ENCODE data around the gene AVPI1. TPM values are rescaled to one million over a fixed set of nuclear protein-coding genes. Genes with fewer than 3 reads are reported as not detected.
"Not testable (repeated sequence)": the region's sequence is repeated elsewhere in the genome, so short reads cannot be mapped to it uniquely, and the experiment has no call there.

AVPI1 gene
- total RNA-seq, 1 experiment from 2014 or later = 126 TPM

DNA sequence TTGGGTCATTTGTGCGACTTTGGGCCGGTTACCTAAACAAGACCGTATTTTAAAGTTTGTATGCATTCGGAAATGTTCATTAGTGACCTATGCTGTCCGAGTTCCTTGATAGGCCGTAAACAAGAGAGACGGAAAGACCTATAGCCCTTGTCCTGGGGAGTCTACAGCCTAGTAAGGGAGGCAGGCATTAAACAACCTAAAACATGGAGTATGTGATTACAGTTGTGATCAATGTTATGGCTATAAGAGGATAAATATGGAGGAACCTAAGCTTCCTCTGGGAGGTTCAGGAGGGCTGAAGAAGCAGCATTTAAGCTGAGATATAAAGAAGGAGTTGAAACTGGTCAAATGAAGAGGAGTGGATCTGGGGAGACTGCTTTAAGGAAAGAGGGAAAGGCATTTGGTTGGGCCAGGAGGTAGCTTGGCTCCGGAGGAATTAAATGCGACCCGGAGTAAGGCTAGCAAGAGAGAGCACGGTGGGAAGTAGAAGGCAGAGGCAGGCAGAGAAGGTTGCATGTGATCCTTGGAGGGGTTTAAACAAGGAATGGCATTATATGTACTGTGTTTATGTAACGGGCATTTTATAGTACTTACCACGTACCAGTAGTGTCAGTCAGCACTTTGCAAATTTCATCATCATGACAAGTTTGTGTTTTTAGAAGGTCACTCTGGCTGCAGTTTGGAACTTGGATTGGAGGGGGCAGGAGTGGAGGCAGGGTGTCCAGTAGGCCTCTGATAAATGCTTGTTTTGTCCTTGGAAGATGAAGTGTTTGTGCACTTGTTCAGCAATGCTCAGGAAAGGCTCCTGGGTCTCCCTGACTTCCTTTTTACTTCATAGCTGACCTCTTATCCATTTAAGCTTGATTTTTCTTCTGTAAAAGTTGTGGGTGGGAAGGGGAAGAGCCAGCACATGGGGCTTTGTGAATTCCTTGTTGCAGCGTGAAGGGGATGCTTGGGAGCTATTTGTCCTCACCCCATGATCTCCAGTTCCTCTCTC is 1.0 kb upstream of the AVPI1 start:
- in situ Hi-C loops (cut with HindIII; ENCODE audit: low pct_unique_long_range_greater_than_20kb, low sequenced_read_pairs) = no loop called here
- peak; percentile 94 for DNase-seq (ENCODE audit: low read depth, low spot score)

DNA sequence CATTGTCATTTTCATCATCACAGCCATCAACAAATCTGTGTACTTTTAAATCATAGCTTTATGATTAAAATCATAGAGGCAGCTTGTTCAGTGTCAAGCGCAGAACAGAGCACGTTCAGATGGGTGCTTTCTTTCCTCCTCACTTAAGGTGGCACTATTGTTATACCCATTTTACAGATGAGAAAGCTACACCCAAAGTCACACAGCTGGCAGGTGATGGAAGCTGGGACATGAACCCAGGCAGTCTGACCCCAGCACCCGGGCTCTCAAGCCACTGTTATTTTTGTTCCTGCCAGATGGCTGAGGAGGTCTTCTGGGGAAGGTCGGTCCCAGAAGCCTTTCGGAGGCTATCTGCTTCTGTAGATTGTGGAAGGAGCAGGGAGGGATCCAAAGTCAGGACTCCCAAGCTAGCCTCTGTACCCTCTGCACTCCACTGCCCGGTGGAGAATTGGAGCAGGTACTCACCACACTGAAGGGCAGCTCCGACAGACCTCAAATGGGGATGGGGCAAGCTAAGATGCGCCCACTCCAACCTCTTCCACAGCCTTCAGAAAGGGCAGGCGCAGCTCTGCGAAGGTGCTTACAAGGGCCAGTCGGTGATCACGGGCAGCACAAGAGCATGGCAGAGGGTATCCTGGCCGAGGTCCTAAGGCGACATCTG is 610 bp downstream of the AVPI1 start:
- DNase-seq (ENCODE audit: low read depth, low spot score) = no peak
- in situ Hi-C loops (cut with HindIII; ENCODE audit: low pct_unique_long_range_greater_than_20kb, low sequenced_read_pairs) = no loop called here

DNA sequence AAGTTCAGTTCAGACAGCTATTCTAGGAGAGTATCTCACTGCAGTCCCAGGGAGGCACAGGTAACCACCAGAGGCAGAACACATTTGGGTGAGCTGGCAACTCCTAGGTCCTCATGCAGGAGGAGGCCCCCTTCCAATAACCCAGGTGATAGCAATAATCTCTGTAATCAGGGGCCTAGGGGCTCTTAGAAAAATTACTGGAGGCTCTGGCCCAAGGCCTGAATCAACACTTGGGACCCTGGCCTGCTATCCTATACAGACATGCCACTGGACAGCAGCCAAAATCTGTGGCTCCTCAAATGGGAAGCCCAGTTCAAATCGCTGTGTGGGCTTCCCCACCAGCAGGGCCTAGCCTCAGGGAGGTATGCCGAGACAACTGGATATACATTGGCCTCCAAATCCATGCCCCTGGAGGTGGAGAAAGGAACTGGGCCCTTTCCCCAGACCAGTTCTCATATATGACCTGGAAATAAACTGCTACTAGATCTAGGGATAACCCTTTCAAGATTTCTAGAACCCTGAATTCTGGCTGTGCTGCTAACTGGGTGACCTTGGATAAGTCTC is 1.6 kb downstream of the AVPI1 start:
- peak; percentile 71 for DNase-seq (ENCODE audit: low read depth, low spot score)
- in situ Hi-C loops (cut with HindIII; ENCODE audit: low pct_unique_long_range_greater_than_20kb, low sequenced_read_pairs) = no loop called here

DNA sequence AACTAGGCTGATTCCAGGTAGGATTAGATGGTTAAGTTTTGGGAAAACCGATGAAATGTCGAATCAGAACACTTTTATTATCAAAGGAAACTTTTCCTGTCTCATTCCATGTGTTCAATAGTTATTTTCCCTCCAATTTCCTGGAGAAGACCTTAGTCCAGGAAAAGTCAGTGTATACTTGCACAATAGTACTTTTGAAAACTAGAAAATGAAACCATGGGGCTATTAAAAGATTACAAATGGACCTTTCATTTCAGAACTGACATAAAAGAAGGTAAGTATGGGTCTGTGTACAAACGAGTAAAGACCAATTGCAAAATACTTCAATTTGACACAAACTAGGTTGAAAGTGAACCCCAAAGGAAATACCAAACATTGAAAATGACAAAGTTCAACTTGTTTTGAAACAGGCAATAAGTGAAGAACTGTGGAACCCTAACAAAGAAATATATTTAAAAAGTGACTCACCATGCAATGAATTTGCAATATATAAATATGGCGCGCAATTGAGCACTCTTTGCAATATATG is 2.1 kb downstream of the AVPI1 start:
- no peak for DNase-seq (ENCODE audit: low read depth, low spot score)
- in situ Hi-C loops (cut with HindIII; ENCODE audit: low pct_unique_long_range_greater_than_20kb, low sequenced_read_pairs) = no loop called here

DNA sequence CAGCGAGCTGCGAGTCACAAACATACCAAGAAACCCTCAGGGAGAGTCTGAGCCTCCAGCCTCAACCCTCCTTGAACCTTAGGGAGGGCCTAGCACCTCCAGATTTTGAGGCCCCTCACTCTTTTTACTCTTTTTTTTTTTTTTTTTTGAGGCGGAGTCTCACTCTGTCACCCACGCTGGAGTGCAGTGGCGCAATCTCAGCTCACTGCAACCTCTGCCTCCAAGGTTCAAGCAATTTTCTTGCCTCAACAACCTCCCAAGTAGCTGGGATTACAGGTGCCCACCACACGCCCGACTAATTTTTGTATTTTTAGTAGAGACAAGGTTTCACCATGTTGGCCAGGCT is 2.7 kb downstream of the AVPI1 start:
- DNase-seq (ENCODE audit: low read depth, low spot score); in situ Hi-C loops (cut with HindIII; ENCODE audit: low pct_unique_long_range_greater_than_20kb, low sequenced_read_pairs): not testable (repeated sequence)

DNA sequence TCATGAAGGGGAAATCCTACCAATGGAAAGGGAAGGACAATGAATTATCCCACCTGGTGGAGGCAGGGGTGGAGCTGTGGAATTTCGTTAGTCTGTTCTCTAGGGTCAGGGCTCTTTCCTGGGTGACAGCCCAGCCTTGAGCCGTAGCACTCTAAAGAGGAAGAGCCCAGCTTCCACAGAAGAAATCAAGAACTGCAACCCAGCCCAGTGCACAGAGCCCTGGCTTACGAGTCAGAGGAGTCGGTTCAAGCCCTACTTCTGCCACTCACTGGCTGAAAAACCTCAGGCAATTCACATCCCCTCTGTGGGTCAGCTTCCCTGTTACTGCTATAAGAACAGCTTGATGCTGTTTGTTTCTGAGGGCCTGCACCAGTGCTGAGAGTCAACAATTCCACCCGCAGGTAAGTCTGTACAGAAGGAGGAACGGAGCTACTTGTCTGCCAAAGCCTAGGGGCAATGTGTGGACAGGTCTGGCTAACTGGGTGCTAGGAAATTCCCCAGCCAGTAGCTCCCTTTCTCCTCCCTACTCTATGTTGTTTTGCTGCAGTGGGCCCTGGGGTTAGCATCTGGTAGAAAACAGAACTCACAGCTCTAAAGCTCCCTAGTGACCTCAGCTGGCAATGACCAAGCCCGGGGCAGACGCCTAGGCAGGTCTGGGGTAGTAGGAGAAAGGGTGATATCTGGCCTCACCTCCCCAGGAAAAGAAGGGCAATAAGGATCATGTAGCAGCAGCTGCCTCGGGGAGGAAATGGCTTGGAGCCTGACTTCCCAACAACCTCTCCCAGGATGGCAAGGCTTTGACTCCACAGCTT is 3.3 kb downstream of the AVPI1 start:
- DNase-seq (ENCODE audit: low read depth, low spot score) = no peak
- in situ Hi-C loops (cut with HindIII; ENCODE audit: low pct_unique_long_range_greater_than_20kb, low sequenced_read_pairs) = no loop called here

DNA sequence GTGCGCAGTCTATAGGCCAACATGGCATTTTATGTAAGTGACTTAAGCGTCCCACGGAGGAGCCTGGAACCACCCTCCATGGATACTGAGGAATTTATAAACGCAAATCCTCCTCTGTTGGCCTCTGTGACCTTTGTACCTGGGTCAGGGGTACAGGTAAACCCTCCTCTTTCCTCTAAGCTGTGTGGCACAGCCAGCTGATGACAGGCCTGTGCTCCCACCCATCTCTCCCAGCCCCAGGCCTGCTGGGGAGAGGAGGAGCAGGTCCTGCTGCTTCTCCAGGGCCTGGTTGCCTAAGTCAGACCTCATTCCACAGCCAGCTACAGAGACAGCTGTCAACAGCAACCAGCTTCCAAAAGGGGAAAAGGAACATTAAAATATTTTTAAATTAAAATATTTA is 5.0 kb downstream of the AVPI1 start:
- in situ Hi-C loops (cut with HindIII; ENCODE audit: low pct_unique_long_range_greater_than_20kb, low sequenced_read_pairs) = no loop called here
- no peak for DNase-seq (ENCODE audit: low read depth, low spot score)

DNA sequence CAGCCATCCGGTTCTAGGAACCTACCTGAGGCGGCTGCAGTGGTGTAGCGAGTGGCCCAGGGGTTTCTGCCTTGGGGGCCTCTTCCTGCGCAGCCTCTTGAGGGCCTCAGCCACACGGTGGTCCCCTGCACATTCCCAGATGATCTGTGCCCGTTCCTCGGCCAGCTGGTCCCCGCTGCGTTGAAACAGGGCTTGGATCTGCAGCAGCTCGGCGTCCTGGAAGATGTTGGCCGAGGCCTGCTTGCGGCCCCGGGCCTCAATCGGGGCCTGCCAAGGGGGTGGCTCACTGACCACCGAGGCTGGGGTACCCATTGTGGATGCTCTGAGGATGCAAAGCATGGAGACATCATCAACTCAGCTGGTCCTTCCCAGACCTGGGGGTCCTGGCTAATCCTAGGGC is 7.4 kb downstream of the AVPI1 start:
- no peak for DNase-seq (ENCODE audit: low read depth, low spot score)
- in situ Hi-C loops (cut with HindIII; ENCODE audit: low pct_unique_long_range_greater_than_20kb, low sequenced_read_pairs) = no loop called here

DNA sequence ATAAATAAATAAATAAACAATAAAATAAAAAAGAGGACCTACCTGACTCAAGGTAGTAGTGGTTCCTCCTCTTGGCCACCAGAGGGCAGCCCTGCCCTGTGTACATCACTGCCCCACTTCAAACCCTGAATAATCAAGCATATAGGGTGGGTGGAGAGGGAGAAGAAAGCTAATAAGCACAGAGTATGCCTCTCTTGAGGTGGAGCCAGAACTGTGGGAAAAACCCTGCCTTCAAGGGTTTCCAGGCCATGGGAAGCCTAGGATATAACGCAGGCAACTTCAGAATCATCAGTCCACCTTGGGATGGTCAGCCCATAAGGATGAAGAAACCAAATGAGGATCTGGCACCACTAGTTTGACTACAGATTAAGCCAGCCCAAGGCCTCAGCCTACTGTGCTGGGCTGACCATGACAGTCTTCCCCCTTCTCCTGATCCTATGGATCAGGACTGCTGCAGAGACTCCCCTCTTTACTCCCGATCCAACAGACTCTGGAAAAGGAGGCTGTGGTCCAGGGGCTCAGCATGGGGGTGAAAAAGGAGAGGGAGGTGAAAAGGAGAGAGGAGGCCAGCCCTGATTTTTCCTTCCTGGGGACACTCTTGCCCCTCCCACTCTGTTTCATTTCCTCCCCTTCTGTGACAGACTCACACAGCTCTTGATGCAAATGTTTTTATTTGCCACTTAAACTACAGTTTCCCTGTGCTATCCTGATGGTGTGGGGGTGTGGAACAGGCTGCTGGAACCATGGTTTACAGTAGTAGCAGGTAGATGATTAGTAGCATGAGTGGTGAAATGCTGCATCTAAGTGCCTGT is 10.1 kb downstream of the AVPI1 start:
- DNase-seq (ENCODE audit: low read depth, low spot score) = peak; percentile 65
- in situ Hi-C loops (cut with HindIII; ENCODE audit: low pct_unique_long_range_greater_than_20kb, low sequenced_read_pairs) = no loop called here

DNA sequence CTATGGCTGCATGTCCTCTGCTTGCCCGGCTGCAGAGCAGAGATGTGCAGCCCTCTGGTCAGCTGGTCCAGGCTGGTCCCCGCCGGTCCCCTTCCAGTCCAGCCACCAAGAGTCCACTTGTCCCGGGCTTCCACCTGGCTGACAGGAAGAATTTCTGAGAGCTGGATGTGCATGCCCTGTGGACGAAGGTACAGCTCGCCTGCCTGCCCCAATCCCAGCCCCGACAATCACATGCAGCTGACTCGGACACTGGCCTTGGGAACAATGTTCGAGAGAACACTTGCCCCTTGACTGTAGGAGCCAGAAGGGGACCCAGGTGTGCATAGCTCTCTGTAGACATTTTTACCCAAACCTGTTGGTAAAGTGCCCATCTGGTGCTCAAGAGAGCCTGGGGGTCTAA is 11.8 kb downstream of the AVPI1 start:
- in situ Hi-C loops (cut with HindIII; ENCODE audit: low pct_unique_long_range_greater_than_20kb, low sequenced_read_pairs) = no loop called here
- DNase-seq (ENCODE audit: low read depth, low spot score) = no peak

DNA sequence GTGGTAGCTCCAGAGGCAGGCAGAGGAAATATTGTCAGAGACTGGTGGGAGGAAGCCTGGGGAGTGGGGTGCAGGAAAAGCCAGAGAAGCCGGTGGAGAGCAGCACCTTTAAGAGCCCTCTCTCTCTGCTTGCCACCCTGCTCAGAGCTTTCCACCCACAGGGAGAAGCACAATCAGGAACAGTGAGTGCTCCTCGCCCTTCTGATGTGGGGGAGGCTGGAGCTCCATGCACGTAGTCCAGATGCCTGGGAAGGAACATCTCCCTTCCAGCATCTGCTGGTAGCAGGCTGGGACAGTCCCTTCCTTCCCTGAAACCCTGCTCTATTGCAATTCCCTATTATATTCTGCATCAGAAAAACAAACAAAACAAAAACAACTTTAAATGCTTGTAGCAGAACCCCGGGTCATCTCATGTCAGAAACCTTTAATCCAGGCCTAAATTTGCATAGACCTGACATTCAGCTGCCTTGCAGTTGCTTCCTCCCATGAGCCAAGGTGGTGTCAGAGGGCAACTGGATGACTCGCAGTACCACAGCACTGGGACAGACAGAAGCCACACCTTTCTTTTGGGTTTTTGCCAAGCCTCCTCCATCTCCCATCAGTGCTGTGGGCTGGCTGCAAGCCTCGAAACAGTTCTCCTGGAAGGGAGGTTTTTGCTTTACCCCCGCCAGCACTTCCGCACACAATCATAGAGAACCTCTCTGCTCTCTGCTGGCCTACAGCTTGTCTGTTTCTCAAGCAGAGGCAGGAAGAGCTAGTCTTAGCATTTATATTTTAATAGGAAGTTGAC is 13.1 kb downstream of the AVPI1 start:
- DNase-seq (ENCODE audit: low read depth, low spot score) = no peak
- in situ Hi-C loops (cut with HindIII; ENCODE audit: low pct_unique_long_range_greater_than_20kb, low sequenced_read_pairs) = no loop called here

DNA sequence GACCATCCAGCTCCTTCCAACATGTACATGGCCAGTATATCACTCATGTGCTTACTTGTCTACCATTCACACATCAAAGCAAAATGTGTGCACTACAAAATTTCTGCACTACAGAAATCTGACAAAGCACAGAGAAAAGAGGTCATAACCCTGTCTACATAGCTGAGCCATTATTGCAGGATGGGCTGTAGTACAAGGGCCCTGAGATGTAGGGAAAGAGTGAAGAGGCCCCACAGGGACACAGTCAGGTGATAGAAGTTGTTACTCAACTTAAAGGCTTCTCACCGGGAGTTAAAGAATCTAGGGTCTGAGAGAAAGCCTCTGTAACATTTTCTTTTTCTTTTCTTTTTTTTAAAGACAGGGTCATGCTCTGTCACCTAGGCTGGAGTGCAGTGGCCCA is 17.5 kb downstream of the AVPI1 start:
- no peak for DNase-seq (ENCODE audit: low read depth, low spot score)
- in situ Hi-C loops (cut with HindIII; ENCODE audit: low pct_unique_long_range_greater_than_20kb, low sequenced_read_pairs) = no loop called here

DNA sequence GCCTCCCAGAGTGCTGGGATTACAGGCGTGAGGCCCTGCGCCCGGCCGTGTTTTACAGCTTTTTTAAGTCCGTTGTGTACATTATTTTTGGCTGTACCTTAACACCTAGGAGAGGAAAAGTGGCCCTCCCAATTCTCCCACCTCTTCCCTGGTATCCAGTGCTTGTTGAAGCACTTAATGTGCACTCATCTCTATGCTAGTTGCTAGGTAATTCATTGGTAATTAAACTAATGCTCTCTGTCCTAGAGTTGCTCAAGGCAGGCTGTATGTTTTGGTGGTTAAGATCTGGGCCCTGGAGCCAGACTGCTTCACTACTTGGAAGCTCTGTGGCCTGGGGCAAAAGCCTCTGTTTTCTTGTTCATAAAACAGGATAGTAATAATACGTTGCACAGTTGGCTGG is 19.6 kb downstream of the AVPI1 start:
- no peak for DNase-seq (ENCODE audit: low read depth, low spot score)
- in situ Hi-C loops (cut with HindIII; ENCODE audit: low pct_unique_long_range_greater_than_20kb, low sequenced_read_pairs) = no loop called here

DNA sequence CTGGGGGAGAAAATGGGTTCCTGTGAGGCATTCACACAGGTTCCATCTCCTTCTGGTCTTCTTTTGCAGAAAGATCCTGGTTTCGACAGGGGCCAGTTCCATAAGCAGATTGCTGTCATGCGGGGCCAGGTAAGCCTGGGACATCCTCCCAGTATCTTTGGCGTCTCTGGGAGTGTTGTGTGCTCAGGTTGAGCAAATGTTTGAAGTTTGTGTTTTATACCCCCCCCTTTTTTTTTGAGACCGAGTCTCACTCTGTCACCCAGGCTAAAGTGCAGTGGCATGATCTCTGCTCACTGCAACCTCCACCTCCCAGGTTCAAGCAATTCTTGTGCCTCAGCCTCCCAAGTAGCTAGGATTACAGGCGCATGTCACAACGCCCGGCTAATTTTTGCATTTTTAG is 20.0 kb downstream of the AVPI1 start:
- DNase-seq (ENCODE audit: low read depth, low spot score) = no peak
- in situ Hi-C loops (cut with HindIII; ENCODE audit: low pct_unique_long_range_greater_than_20kb, low sequenced_read_pairs) = no loop called here

DNA sequence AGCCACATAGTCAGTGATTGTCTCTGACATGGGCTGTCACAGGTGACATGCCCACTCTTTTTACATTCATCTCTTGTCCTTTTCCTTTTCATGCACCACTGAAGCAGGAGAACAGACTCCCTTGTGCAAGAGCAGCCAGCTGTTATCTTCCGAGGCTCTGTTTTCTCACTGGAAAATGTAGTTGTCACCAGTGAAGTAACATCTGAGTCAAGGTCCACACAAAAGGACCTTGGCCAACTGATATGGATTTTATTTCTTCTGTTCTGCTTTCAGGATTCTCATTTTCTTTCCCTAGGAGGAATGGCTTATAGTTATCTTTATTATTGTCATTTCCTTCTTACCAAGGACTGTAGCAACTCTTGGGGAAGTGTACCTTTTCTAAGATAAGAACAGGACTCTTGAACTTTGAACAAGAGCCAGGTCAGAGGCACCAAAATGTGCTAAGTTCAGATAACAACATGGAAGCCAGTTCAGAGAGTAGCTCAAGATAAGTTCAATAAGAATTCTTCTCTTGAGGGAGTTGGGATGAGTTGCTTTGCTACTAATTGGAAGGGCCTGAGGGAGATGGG is 22.7 kb downstream of the AVPI1 start:
- DNase-seq (ENCODE audit: low read depth, low spot score) = no peak
- in situ Hi-C loops (cut with HindIII; ENCODE audit: low pct_unique_long_range_greater_than_20kb, low sequenced_read_pairs) = no loop called here

DNA sequence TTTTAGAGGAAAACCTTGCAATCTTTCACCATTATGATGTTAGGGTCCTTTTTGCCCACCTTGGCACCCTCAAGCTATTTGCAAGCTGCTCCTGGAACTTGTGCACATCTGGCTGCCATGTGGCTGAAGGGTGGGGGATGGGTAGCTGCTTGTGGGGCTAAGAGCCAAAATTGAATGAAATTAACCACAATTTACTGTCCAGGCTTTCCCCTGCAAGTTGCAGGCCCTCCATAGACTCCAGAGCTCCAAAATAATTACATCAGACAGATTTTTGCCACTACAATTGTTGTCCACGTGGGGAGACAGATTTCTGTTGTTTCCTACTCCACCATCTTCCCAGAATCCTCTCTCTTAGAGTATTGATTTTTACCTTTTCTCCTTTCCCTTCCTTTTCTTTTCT is 27.5 kb downstream of the AVPI1 start:
- in situ Hi-C loops (cut with HindIII; ENCODE audit: low pct_unique_long_range_greater_than_20kb, low sequenced_read_pairs) = no loop called here
- DNase-seq (ENCODE audit: low read depth, low spot score) = no peak
